ENCODE results near the gene ACP2. TPM values are rescaled to one million over a fixed set of nuclear protein-coding genes. Genes with fewer than 3 reads are reported as not detected.
A peak's percentile ranks its signal among the peaks of the same experiment; 100 is the strongest.

ACP2 gene
- total RNA-seq (2022) (23.5 and 30.6 TPM in 2 replicates), Bru-seq, nascent RNA (percentile 55 among the genes with signal in this experiment), BruChase-seq, experiment 1, labeled RNA remaining after a 6-hour chase (percentile 68 among the genes with signal in this experiment), BruChase-seq, experiment 2, labeled RNA remaining after a 2-hour chase (percentile 54 among the genes with signal in this experiment)
- long read RNA-seq, transcript ACP2-201 (11 exons, 2,203 nt): major isoform, 6 of 8 reads
- long read RNA-seq, partial matches to known transcripts: 0 of 8 reads
- long read RNA-seq, other reads (novel, unspliced or antisense): 1 of 8 reads

GRCh38 chr11:47248664-47249377 is at the start of gene ACP2:
Gene ACP2, minus strand, starts transcription at chr11:47248814. Its CDS starts 25 bp downstream, at chr11:47248789.
- Mint-ChIP-seq H3K4me3 (ENCODE audit: low read depth, unreplicated experiment) (peak within 1 kb of the TSS; percentile 98), H3K9me3 (ENCODE audit: low read depth, unreplicated experiment) (no peaks in the 10 kb centered on the region), H3K27ac (ENCODE audit: unreplicated experiment) (peak within 1 kb of the TSS; percentile 98), H3K27me3 (ENCODE audit: unreplicated experiment) (no peaks in the 10 kb centered on the region), H3K4me1 (ENCODE audit: low read depth, unreplicated experiment) (no peaks in the 10 kb centered on the region), H3K36me3 (ENCODE audit: insufficient read depth, unreplicated experiment) (peaks cover 14% of the 10 kb centered on the region)
- intact Hi-C loops (cut with micrococcal nuclease; ENCODE audit: unreplicated experiment): no loop called here
- no peak for TF ChIP-seq CTCF (IDR thresholded peaks at IDR 0.05; ENCODE audit: unreplicated experiment)
- peak; percentile 88 for DNase-seq
- CTCF ChIA-PET: interaction anchor here (1.0 to 2.5 kb wide), 6 partner anchors 9 to 69 kb away, joined by 3 to 10 read pairs (median 6); partner anchors contain the start of gene NR1H3
- BruUV-seq (replicated peaks): TSS peak; percentile 56

GRCh38 chr11:47296045-47296444 is 47.4 kb upstream of the ACP2 start:
- H3K4me1 Mint-ChIP-seq (ENCODE audit: low read depth, unreplicated experiment): no peaks in the 10 kb centered on the region
- H3K27me3 Mint-ChIP-seq (ENCODE audit: unreplicated experiment): no peaks in the 10 kb centered on the region
- no peak for DNase-seq
- TF ChIP-seq CTCF (IDR thresholded peaks at IDR 0.05; ENCODE audit: unreplicated experiment): no peak
- H3K27ac Mint-ChIP-seq (ENCODE audit: unreplicated experiment): no peak overlapping the region
- no peaks in the 10 kb centered on the region for H3K9me3 Mint-ChIP-seq (ENCODE audit: low read depth, unreplicated experiment)
- intact Hi-C loops (cut with micrococcal nuclease; ENCODE audit: unreplicated experiment): no loop called here
- H3K4me3 Mint-ChIP-seq (ENCODE audit: low read depth, unreplicated experiment): no peak overlapping the region
- CTCF ChIA-PET: no interaction called here
- H3K36me3 Mint-ChIP-seq (ENCODE audit: insufficient read depth, unreplicated experiment): peaks cover 38% of the 10 kb centered on the region
- no TSS peak for BruUV-seq (replicated peaks)

GRCh38 chr11:47295385-47295784 is 46.8 kb upstream of the ACP2 start:
- no peak for DNase-seq
- H3K27ac Mint-ChIP-seq (ENCODE audit: unreplicated experiment): no peak overlapping the region
- H3K27me3 Mint-ChIP-seq (ENCODE audit: unreplicated experiment): no peaks in the 10 kb centered on the region
- intact Hi-C loops (cut with micrococcal nuclease; ENCODE audit: unreplicated experiment): no loop called here
- TF ChIP-seq CTCF (IDR thresholded peaks at IDR 0.05; ENCODE audit: unreplicated experiment): no peak
- no peak overlapping the region for H3K4me3 Mint-ChIP-seq (ENCODE audit: low read depth, unreplicated experiment)
- H3K4me1 Mint-ChIP-seq (ENCODE audit: low read depth, unreplicated experiment): no peaks in the 10 kb centered on the region
- H3K9me3 Mint-ChIP-seq (ENCODE audit: low read depth, unreplicated experiment): no peaks in the 10 kb centered on the region
- H3K36me3 Mint-ChIP-seq (ENCODE audit: insufficient read depth, unreplicated experiment): peaks cover 36% of the 10 kb centered on the region
- BruUV-seq (replicated peaks): no TSS peak
- CTCF ChIA-PET: no interaction called here

- intact Hi-C loops (cut with micrococcal nuclease; ENCODE audit: unreplicated experiment): no loop called here
- Mint-ChIP-seq H3K4me3 (ENCODE audit: low read depth, unreplicated experiment) (no peak overlapping the region), H3K9me3 (ENCODE audit: low read depth, unreplicated experiment) (no peaks in the 10 kb centered on the region), H3K36me3 (ENCODE audit: insufficient read depth, unreplicated experiment) (peaks cover 45% of the 10 kb centered on the region), H3K27me3 (ENCODE audit: unreplicated experiment) (no peaks in the 10 kb centered on the region), H3K4me1 (ENCODE audit: low read depth, unreplicated experiment) (no peaks in the 10 kb centered on the region), H3K27ac (ENCODE audit: unreplicated experiment) (no peak overlapping the region)
- TF ChIP-seq CTCF (IDR thresholded peaks at IDR 0.05; ENCODE audit: unreplicated experiment): no peak
- no TSS peak for BruUV-seq (replicated peaks)
- no peak for DNase-seq
- CTCF ChIA-PET: interaction anchor here (0.6 kb wide), 1 partner anchor 660 kb away, joined by 5 read pairs; no protein-coding TSS in a partner anchor
Measured at GRCh38 chr11:47289856-47290255, 41.2 kb upstream of the ACP2 start.
